ENCODE results near the gene TBX1. TPM values are rescaled to one million over a fixed set of nuclear protein-coding genes. Genes with fewer than 3 reads are reported as not detected.

TBX1 gene
- total RNA-seq, 1 donor from 2014 or later: 6.8 TPM

DNA sequence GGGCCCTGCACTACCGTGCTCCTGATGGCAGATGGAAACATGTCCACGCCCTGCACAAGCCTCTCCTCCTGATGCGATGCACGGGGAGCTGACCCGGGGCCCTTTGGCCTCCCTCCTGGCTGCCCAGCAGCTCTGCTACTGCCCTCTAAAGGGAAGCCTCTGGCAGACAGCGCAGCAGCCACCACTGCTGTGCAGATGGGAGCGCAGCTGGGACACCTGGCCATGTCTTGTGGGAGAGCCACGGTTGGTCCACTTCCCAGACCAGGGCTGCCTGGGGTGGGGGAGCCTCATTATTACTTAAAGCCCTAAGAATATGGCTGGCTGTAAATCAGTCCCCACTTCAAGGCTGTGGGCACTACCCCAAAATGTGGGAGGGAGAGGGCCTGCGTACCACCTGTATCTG, 38.3 kb downstream of the TBX1 start:
- Histone ChIP-seq H3K9ac (ENCODE audit: low read length) (peak overlapping the region; percentile 28), H3K27me3 (ENCODE audit: insufficient read depth, low read length) (no peaks in the 10 kb centered on the region), H3K4me1 (ENCODE audit: insufficient read depth, low read length) (peaks cover 16% of the 10 kb centered on the region), H3K9me3 (ENCODE audit: insufficient read depth, low read depth, low read length) (no peaks in the 10 kb centered on the region), H2AFZ (ENCODE audit: low read depth, low read length) (no peak overlapping the region), H3K4me2 (ENCODE audit: low read length) (peak overlapping the region; percentile 50), H4K20me1 (ENCODE audit: insufficient read depth, low read length) (peaks cover 3% of the 10 kb centered on the region), H3K4me3 (ENCODE audit: insufficient read depth, low read depth, low read length) (no peak overlapping the region), H3K36me3 (ENCODE audit: insufficient read depth, low read length) (no peaks in the 10 kb centered on the region), H3K79me2 (ENCODE audit: insufficient read depth, low read length) (no peaks in the 10 kb centered on the region), H3K27ac (ENCODE audit: low read depth, low read length) (no peak overlapping the region)
- Mint-ChIP-seq H3K4me3 (ENCODE audit: unreplicated experiment) (no peak overlapping the region), H3K4me1 (ENCODE audit: low read depth, unreplicated experiment) (no peaks in the 10 kb centered on the region), H3K9me3 (ENCODE audit: unreplicated experiment) (peaks cover 2% of the 10 kb centered on the region), H3K27me3 (ENCODE audit: low read depth, unreplicated experiment) (peaks cover 6% of the 10 kb centered on the region), H3K27ac (ENCODE audit: unreplicated experiment) (no peak overlapping the region), H3K36me3 (ENCODE audit: low read depth, unreplicated experiment) (peaks cover 14% of the 10 kb centered on the region)
- no peak for FAIRE-seq
- TF ChIP-seq EZH2 (IDR thresholded peaks at IDR 0.05; ENCODE audit: insufficient read depth, low read length): no peak
- TF ChIP-seq, protein P1, sequence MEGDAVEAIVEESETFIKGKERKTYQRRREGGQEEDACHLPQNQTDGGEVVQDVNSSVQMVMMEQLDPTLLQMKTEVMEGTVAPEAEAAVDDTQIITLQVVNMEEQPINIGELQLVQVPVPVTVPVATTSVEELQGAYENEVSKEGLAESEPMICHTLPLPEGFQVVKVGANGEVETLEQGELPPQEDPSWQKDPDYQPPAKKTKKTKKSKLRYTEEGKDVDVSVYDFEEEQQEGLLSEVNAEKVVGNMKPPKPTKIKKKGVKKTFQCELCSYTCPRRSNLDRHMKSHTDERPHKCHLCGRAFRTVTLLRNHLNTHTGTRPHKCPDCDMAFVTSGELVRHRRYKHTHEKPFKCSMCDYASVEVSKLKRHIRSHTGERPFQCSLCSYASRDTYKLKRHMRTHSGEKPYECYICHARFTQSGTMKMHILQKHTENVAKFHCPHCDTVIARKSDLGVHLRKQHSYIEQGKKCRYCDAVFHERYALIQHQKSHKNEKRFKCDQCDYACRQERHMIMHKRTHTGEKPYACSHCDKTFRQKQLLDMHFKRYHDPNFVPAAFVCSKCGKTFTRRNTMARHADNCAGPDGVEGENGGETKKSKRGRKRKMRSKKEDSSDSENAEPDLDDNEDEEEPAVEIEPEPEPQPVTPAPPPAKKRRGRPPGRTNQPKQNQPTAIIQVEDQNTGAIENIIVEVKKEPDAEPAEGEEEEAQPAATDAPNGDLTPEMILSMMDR (IDR thresholded peaks at IDR 0.05; ENCODE audit: insufficient read depth, low read depth, low read length): no peak
- DNase-seq (ENCODE audit: low read depth): no peak

DNA sequence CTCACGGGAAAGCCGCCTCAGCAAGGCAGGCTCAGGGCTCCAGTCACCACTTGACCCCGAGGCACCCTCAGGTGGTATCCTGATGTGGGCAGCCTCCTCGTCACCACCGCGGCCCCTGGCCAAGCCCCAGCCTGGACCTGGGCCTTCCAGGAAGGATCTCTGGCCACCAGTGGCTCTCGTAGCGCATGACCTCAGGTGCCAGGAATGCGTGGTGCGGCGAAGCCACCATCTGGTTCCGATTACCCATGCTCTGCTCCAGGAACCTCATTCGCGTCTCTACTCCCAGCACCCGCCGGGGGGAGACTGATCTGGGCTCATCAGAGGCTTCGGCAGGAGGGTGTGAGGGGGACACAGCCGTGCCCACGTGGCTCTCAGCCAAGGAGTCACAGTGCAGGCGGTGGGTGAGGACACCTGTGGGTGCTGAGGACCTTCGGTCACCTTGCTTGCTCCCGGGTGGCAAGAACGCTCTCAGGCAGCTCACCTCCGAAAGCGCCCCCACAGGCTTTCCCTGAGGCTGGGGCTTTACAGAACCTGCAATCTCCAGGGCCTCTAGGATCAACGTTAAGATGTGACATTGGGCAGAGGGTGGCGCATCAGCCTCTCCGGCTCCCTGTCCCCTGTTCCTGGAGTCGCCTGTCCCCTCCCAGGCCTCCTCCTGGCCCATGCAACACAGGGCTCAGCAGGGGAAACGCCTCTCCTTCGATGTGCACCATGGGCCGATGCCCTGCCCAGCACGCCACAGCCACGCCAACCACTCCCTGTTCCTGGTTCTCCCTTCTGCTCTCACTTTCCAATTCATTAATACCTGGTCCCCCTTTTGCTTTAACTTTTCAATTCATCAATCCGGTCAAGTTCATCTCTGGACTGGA, 39.0 kb downstream of the TBX1 start:
- Histone ChIP-seq H3K4me2 (ENCODE audit: low read length) (peak overlapping the region; percentile 50), H2AFZ (ENCODE audit: low read depth, low read length) (no peak overlapping the region), H3K27ac (ENCODE audit: low read depth, low read length) (peak overlapping the region; percentile 30), H3K27me3 (ENCODE audit: insufficient read depth, low read length) (no peaks in the 10 kb centered on the region), H4K20me1 (ENCODE audit: insufficient read depth, low read length) (peaks cover 3% of the 10 kb centered on the region), H3K9ac (ENCODE audit: low read length) (peak overlapping the region; percentile 28), H3K9me3 (ENCODE audit: insufficient read depth, low read depth, low read length) (no peaks in the 10 kb centered on the region), H3K4me1 (ENCODE audit: insufficient read depth, low read length) (peaks cover 16% of the 10 kb centered on the region), H3K36me3 (ENCODE audit: insufficient read depth, low read length) (no peaks in the 10 kb centered on the region), H3K79me2 (ENCODE audit: insufficient read depth, low read length) (no peaks in the 10 kb centered on the region), H3K4me3 (ENCODE audit: insufficient read depth, low read depth, low read length) (no peak overlapping the region)
- peak; percentile 95 for DNase-seq (ENCODE audit: low read depth)
- Mint-ChIP-seq H3K27me3 (ENCODE audit: low read depth, unreplicated experiment) (peaks cover 6% of the 10 kb centered on the region), H3K4me1 (ENCODE audit: low read depth, unreplicated experiment) (no peaks in the 10 kb centered on the region), H3K9me3 (ENCODE audit: unreplicated experiment) (peaks cover 2% of the 10 kb centered on the region), H3K4me3 (ENCODE audit: unreplicated experiment) (no peak overlapping the region), H3K27ac (ENCODE audit: unreplicated experiment) (no peak overlapping the region), H3K36me3 (ENCODE audit: low read depth, unreplicated experiment) (peaks cover 14% of the 10 kb centered on the region)
- peak; percentile 34 for FAIRE-seq
- TF ChIP-seq EZH2 (IDR thresholded peaks at IDR 0.05; ENCODE audit: insufficient read depth, low read length): no peak
- TF ChIP-seq, protein P1 (IDR thresholded peaks at IDR 0.05; ENCODE audit: insufficient read depth, low read depth, low read length): no peak

DNA sequence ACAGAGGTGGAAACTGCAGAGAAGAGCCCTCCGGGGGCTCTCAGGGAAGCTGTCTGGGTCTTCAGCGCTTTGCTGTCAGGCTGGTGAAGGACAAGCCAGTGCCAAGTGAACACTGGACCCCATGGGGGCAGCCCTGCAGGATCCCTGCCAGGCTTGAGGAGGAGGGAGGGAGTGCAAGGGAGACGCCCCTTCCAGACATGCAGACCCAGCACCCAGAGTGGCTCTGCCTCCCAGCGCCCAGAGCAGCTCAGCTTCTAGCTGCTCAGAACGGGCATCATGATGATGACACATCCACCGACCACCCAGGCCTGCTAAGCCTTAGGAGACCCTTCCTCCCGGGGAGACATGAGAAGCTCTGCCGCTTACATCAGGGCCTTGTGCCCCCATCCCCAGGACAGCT, 39.7 kb downstream of the TBX1 start:
- H3K4me1 ChIP-seq (ENCODE audit: insufficient read depth, low read length): peaks cover 16% of the 10 kb centered on the region
- H3K36me3 ChIP-seq (ENCODE audit: insufficient read depth, low read length): no peaks in the 10 kb centered on the region
- H3K27ac Mint-ChIP-seq (ENCODE audit: unreplicated experiment): no peak overlapping the region
- no peak overlapping the region for H3K27ac ChIP-seq (ENCODE audit: low read depth, low read length)
- H3K79me2 ChIP-seq (ENCODE audit: insufficient read depth, low read length): no peaks in the 10 kb centered on the region
- peaks cover 6% of the 10 kb centered on the region for H3K27me3 Mint-ChIP-seq (ENCODE audit: low read depth, unreplicated experiment)
- no peaks in the 10 kb centered on the region for H3K9me3 ChIP-seq (ENCODE audit: insufficient read depth, low read depth, low read length)
- no peak overlapping the region for H3K9ac ChIP-seq (ENCODE audit: low read length)
- H4K20me1 ChIP-seq (ENCODE audit: insufficient read depth, low read length): peaks cover 3% of the 10 kb centered on the region
- DNase-seq (ENCODE audit: low read depth) (no peak), FAIRE-seq (no peak)
- H2AFZ ChIP-seq (ENCODE audit: low read depth, low read length): no peak overlapping the region
- H3K4me3 ChIP-seq (ENCODE audit: insufficient read depth, low read depth, low read length): no peak overlapping the region
- H3K4me1 Mint-ChIP-seq (ENCODE audit: low read depth, unreplicated experiment): no peaks in the 10 kb centered on the region
- H3K4me3 Mint-ChIP-seq (ENCODE audit: unreplicated experiment): no peak overlapping the region
- peaks cover 14% of the 10 kb centered on the region for H3K36me3 Mint-ChIP-seq (ENCODE audit: low read depth, unreplicated experiment)
- H3K27me3 ChIP-seq (ENCODE audit: insufficient read depth, low read length): no peaks in the 10 kb centered on the region
- TF ChIP-seq, protein P1 (IDR thresholded peaks at IDR 0.05; ENCODE audit: insufficient read depth, low read depth, low read length): no peak
- H3K9me3 Mint-ChIP-seq (ENCODE audit: unreplicated experiment): peaks cover 2% of the 10 kb centered on the region
- no peak overlapping the region for H3K4me2 ChIP-seq (ENCODE audit: low read length)

Measured in astrocyte (in vitro differentiated cells and primary cell).